ENCODE measurements around the gene CHRNA5.

- TF ChIP-seq POLR2AphosphoS5 (IDR thresholded peaks at IDR 0.05; ENCODE audit: low read depth, low read length) (no peak), SIN3A (IDR thresholded peaks at IDR 0.05; ENCODE audit: borderline replicate concordance, insufficient read depth, low read length) (no peak)
Observed at GRCh38 chr15:78633348-78633747, 68.0 kb downstream of the CHRNA5 start.
